ENCODE measurements around the gene CD99. TPM values are rescaled to one million over a fixed set of nuclear protein-coding genes. Genes with fewer than 3 reads are reported as not detected.

CD99 gene
- total and polyA plus RNA-seq, 2 donors (not counting 1 experiment from before 2014, with no cell fraction given), result 177 to 551 TPM

DNA sequence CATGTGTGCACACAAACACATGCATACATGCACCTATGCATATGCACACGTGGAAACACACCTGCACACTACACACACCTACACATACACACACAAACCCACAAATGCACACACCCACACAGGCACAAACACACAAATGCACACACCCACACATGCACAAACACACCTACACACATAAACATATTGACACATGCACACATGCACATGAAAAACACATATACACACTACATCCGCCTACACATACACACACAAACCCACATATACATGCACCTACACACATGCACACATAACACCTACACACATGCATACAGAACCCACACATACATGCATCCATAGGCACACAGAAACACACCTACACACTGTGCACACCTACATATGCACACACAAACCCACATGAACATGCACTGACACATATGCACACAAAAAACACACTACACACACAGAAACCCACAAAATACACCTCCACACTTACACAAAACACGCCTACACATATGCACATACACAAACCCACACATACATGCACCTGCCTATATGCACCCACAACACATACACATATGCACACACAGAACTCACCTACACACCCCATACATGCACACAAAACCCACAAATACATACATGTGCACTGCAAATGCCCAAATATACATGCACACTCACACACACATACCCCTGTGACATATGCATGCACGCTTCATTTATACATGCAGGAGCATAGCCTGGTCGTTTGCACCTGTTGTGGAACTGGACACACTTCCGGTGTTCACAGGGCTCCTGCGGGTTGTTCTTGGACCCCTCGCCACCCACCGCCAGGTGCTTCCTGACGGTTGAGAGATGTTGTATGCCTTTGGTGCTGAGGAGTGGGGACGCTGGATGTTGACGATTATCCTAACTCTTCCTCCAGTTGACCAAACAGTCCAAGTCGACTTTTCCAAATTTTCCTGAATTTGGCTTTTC lies 22.1 kb downstream of the CD99 start:
- H3K27me3 ChIP-seq (ENCODE audit: control insufficient read depth, insufficient read depth, low read length), result no peaks in the 10 kb centered on the region
- H3K36me3 ChIP-seq (ENCODE audit: control insufficient read depth, insufficient read depth, low read length), result peaks cover 6% of the 10 kb centered on the region
- H3K27ac ChIP-seq (ENCODE audit: insufficient read depth, low read length), result no peak overlapping the region
- no peak overlapping the region for H2AFZ ChIP-seq (ENCODE audit: low read length)
- peaks cover 69% of the 10 kb centered on the region for H3K79me2 ChIP-seq (ENCODE audit: control insufficient read depth, insufficient read depth, low read length)
- H3K9ac ChIP-seq (ENCODE audit: insufficient read depth, low read length), result no peak overlapping the region
- DNase-seq (ENCODE audit: low read depth in 2 of 2), result no peak
- no peak overlapping the region for H3K4me3 ChIP-seq (replicated peaks in 1 of 4; ENCODE audit: control extremely low read depth in 1 of 4, insufficient read depth in 1 of 4, low read depth in 3 of 4, low read length in 4 of 4)
- no peak overlapping the region for H3K4me2 ChIP-seq (ENCODE audit: extremely low read depth, insufficient read depth, low read length)
- H4K20me1 ChIP-seq (ENCODE audit: control insufficient read depth, extremely low read depth, insufficient read depth, low read length), result peaks cover 4% of the 10 kb centered on the region
- no peaks in the 10 kb centered on the region for H3K9me3 ChIP-seq (ENCODE audit: control insufficient read depth, insufficient read depth, low read depth, low read length)
- no peak for TF ChIP-seq CTCF (conservative IDR thresholded peaks at IDR 0.05 in 1 of 2, IDR thresholded peaks at IDR 0.05 in 1 of 2; ENCODE audit: low read depth in 1 of 2, low read length in 2 of 2)
- no peak for TF ChIP-seq EZH2 (IDR thresholded peaks at IDR 0.05; ENCODE audit: low read length, missing control alignments)
- peaks cover 14% of the 10 kb centered on the region for H3K4me1 ChIP-seq (ENCODE audit: control insufficient read depth, extremely low read depth, insufficient read depth, low read length)

GRCh38 chrX:2714551-2714950 lies 23.5 kb downstream of the CD99 start:
- Histone ChIP-seq H3K36me3 (ENCODE audit: control insufficient read depth, insufficient read depth, low read length) (peaks cover 6% of the 10 kb centered on the region), H3K27ac (ENCODE audit: insufficient read depth, low read length) (no peak overlapping the region), H3K4me3 (replicated peaks in 1 of 4; ENCODE audit: control extremely low read depth in 1 of 4, insufficient read depth in 1 of 4, low read depth in 3 of 4, low read length in 4 of 4) (no peak overlapping the region), H2AFZ (ENCODE audit: low read length) (no peak overlapping the region), H3K9me3 (ENCODE audit: control insufficient read depth, insufficient read depth, low read depth, low read length) (no peaks in the 10 kb centered on the region), H3K27me3 (ENCODE audit: control insufficient read depth, insufficient read depth, low read length) (no peaks in the 10 kb centered on the region), H3K4me2 (ENCODE audit: extremely low read depth, insufficient read depth, low read length) (no peak overlapping the region), H3K4me1 (ENCODE audit: control insufficient read depth, extremely low read depth, insufficient read depth, low read length) (peaks cover 7% of the 10 kb centered on the region), H3K9ac (ENCODE audit: insufficient read depth, low read length) (no peak overlapping the region), H3K79me2 (ENCODE audit: control insufficient read depth, insufficient read depth, low read length) (peaks cover 56% of the 10 kb centered on the region), H4K20me1 (ENCODE audit: control insufficient read depth, extremely low read depth, insufficient read depth, low read length) (peaks cover 4% of the 10 kb centered on the region)
- DNase-seq (ENCODE audit: low read depth in 2 of 2), result no peak
- TF ChIP-seq EZH2 (IDR thresholded peaks at IDR 0.05; ENCODE audit: low read length, missing control alignments) (no peak), CTCF (conservative IDR thresholded peaks at IDR 0.05 in 1 of 2, IDR thresholded peaks at IDR 0.05 in 1 of 2; ENCODE audit: low read depth in 1 of 2, low read length in 2 of 2) (no peak)

- Histone ChIP-seq H3K4me1 (ENCODE audit: control insufficient read depth, extremely low read depth, insufficient read depth, low read length) (peaks cover 2% of the 10 kb centered on the region), H3K27ac (ENCODE audit: insufficient read depth, low read length) (no peak overlapping the region), H3K4me2 (ENCODE audit: extremely low read depth, insufficient read depth, low read length) (no peak overlapping the region), H3K9me3 (ENCODE audit: control insufficient read depth, insufficient read depth, low read depth, low read length) (no peaks in the 10 kb centered on the region), H3K79me2 (ENCODE audit: control insufficient read depth, insufficient read depth, low read length) (peaks cover 50% of the 10 kb centered on the region), H2AFZ (ENCODE audit: low read length) (no peak overlapping the region), H4K20me1 (ENCODE audit: control insufficient read depth, extremely low read depth, insufficient read depth, low read length) (peaks cover 2% of the 10 kb centered on the region), H3K4me3 (replicated peaks in 1 of 4; ENCODE audit: control extremely low read depth in 1 of 4, insufficient read depth in 1 of 4, low read depth in 3 of 4, low read length in 4 of 4) (no peak overlapping the region), H3K36me3 (ENCODE audit: control insufficient read depth, insufficient read depth, low read length) (peaks cover 6% of the 10 kb centered on the region), H3K9ac (ENCODE audit: insufficient read depth, low read length) (no peak overlapping the region), H3K27me3 (ENCODE audit: control insufficient read depth, insufficient read depth, low read length) (no peaks in the 10 kb centered on the region)
- DNase-seq (ENCODE audit: low read depth in 2 of 2), result no peak
- TF ChIP-seq EZH2 (IDR thresholded peaks at IDR 0.05; ENCODE audit: low read length, missing control alignments) (no peak), CTCF (conservative IDR thresholded peaks at IDR 0.05 in 1 of 2, IDR thresholded peaks at IDR 0.05 in 1 of 2; ENCODE audit: low read depth in 1 of 2, low read length in 2 of 2) (no peak)
Observed at GRCh38 chrX:2715066-2715600, 24.0 kb downstream of the CD99 start.

All from fibroblast of lung (primary cell).